IPS-20b (cell line): ENCODE results near the gene ZNF574.

Experiments
- H3K27ac ChIP-seq: one replicate; pipeline ENCODE4 v1.5.1; 2013; ENCODE audit warnings: low read length
- H3K27me3 ChIP-seq: 2 replicates; pipeline ENCODE4 v1.6.1; 2013; ENCODE audit warnings: mild to moderate bottlenecking, low read length, inconsistent platforms; ENCODE audit not compliant: insufficient read depth
- H3K36me3 ChIP-seq: 2 replicates; pipeline ENCODE4 v1.6.1; 2013; ENCODE audit warnings: low read depth, mild to moderate bottlenecking, inconsistent platforms, low read length, moderate library complexity; ENCODE audit not compliant: insufficient read depth
- H3K4me1 ChIP-seq: 2 replicates; pipeline ENCODE4 v1.6.1; 2013; ENCODE audit warnings: mild to moderate bottlenecking, control low read depth, inconsistent platforms, low read length, moderate library complexity; ENCODE audit not compliant: insufficient read depth
- H3K4me3 ChIP-seq: 2 replicates; pipeline ENCODE4 v1.5.1; 2013; ENCODE audit warnings: mild to moderate bottlenecking, low read length, inconsistent platforms
- H3K9ac ChIP-seq: 2 replicates; pipeline ENCODE4 v1.6.1; 2013; ENCODE audit warnings: low read depth, mild to moderate bottlenecking, inconsistent platforms, low read length, moderate library complexity
- H3K9me3 ChIP-seq: 2 replicates; pipeline ENCODE4 v1.6.1; 2013; ENCODE audit warnings: mild to moderate bottlenecking, low read depth, low read length, inconsistent platforms; ENCODE audit not compliant: insufficient read depth

The ZNF574 gene

GRCh38 chr19:42122691-42123607, 47.0 kb downstream of the ZNF574 start:
- H3K4me3 ChIP-seq, result no peak overlapping the region
- H3K9me3 ChIP-seq, result no peaks in the 10 kb centered on the region
- no peaks in the 10 kb centered on the region for H3K27me3 ChIP-seq
- no peak overlapping the region for H3K27ac ChIP-seq
- H3K4me1 ChIP-seq, result peaks cover 7% of the 10 kb centered on the region
- H3K9ac ChIP-seq, result no peak overlapping the region
- no peaks in the 10 kb centered on the region for H3K36me3 ChIP-seq

- no peaks in the 10 kb centered on the region for H3K36me3 ChIP-seq
- H3K4me1 ChIP-seq, result peaks cover 7% of the 10 kb centered on the region
- H3K9me3 ChIP-seq, result no peaks in the 10 kb centered on the region
- no peaks in the 10 kb centered on the region for H3K27me3 ChIP-seq
- H3K9ac ChIP-seq, result no peak overlapping the region
- no peak overlapping the region for H3K27ac ChIP-seq
- no peak overlapping the region for H3K4me3 ChIP-seq
Observed at GRCh38 chr19:42123765-42124164, 47.8 kb downstream of the ZNF574 start.

GRCh38 chr19:42124386-42124901, 48.5 kb downstream of the ZNF574 start:
- Histone ChIP-seq H3K4me1 (peaks cover 7% of the 10 kb centered on the region), H3K9ac (no peak overlapping the region)

GRCh38 chr19:42125536-42125935, 49.6 kb downstream of the ZNF574 start:
- Histone ChIP-seq H3K27me3 (no peaks in the 10 kb centered on the region; the same call in 1 of the 2 replicates), H3K36me3 (no peaks in the 10 kb centered on the region), H3K27ac (no peak overlapping the region), H3K4me3 (no peak overlapping the region), H3K9me3 (no peaks in the 10 kb centered on the region), H3K9ac (no peak overlapping the region), H3K4me1 (peaks cover 7% of the 10 kb centered on the region)

More at GRCh38 chr19:42124386-42124901, 48.5 kb downstream of the ZNF574 start:
- no peak overlapping the region for H3K4me3 ChIP-seq
- H3K36me3 ChIP-seq, result no peaks in the 10 kb centered on the region
- H3K9me3 ChIP-seq, result no peaks in the 10 kb centered on the region
- no peaks in the 10 kb centered on the region for H3K27me3 ChIP-seq
- H3K27ac ChIP-seq, result no peak overlapping the region

- Histone ChIP-seq H3K27me3 (peaks cover 6% of the 10 kb centered on the region), H3K27ac (no peak overlapping the region), H3K36me3 (no peaks in the 10 kb centered on the region), H3K4me1 (no peaks in the 10 kb centered on the region), H3K9ac (no peak overlapping the region), H3K4me3 (no peak overlapping the region), H3K9me3 (no peaks in the 10 kb centered on the region)
Observed at GRCh38 chr19:42126574-42126973, 50.6 kb downstream of the ZNF574 start.

- Histone ChIP-seq H3K9me3 (no peaks in the 10 kb centered on the region), H3K4me3 (no peak overlapping the region), H3K27me3 (peaks cover 35% of the 10 kb centered on the region), H3K27ac (no peak overlapping the region), H3K9ac (no peak overlapping the region), H3K4me1 (no peaks in the 10 kb centered on the region), H3K36me3 (no peaks in the 10 kb centered on the region)
Observed at GRCh38 chr19:42129399-42130253, 53.7 kb downstream of the ZNF574 start.

DNA sequence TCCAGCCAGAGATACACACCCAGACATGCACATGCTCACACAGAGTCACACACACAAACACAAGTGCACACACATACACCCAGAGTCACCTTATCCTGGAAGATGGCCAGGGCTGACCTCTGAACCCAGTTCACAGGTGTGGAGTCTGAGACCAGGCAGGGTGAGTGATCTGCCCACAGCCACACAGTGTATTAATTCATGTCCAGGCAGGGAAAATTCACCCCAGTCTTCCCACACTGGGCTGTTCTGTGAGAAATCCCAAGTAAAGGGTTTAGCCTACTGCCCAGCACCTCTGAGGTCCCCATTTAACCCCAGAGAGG, 54.2 kb downstream of the ZNF574 start:
- no peak overlapping the region for H3K9ac ChIP-seq
- H3K4me3 ChIP-seq, result no peak overlapping the region
- no peaks in the 10 kb centered on the region for H3K4me1 ChIP-seq
- no peaks in the 10 kb centered on the region for H3K36me3 ChIP-seq
- no peaks in the 10 kb centered on the region for H3K9me3 ChIP-seq
- peaks cover 36% of the 10 kb centered on the region for H3K27me3 ChIP-seq
- H3K27ac ChIP-seq, result no peak overlapping the region
